ENCODE measurements around the gene TRAF1.

The TRAF1 gene

GRCh38 chr9:120889606-120890271, 36.9 kb downstream of the TRAF1 start:
- TF ChIP-seq CTCF (IDR thresholded peaks at IDR 0.05; ENCODE audit: low read depth, low read length, missing control alignments) = no peak
- no peak for DNase-seq (ENCODE audit: low read depth)
- H3K4me3 ChIP-seq (ENCODE audit: low read depth, low read length) = no peak overlapping the region

GRCh38 chr9:120888626-120889025, 38.0 kb downstream of the TRAF1 start:
- no peak for DNase-seq (ENCODE audit: low read depth)
- H3K4me3 ChIP-seq (ENCODE audit: low read depth, low read length) = no peak overlapping the region
- TF ChIP-seq CTCF (IDR thresholded peaks at IDR 0.05; ENCODE audit: low read depth, low read length, missing control alignments) = no peak

- no peak for DNase-seq (ENCODE audit: low read depth)
- TF ChIP-seq CTCF (IDR thresholded peaks at IDR 0.05; ENCODE audit: low read depth, low read length, missing control alignments) = no peak
- H3K4me3 ChIP-seq (ENCODE audit: low read depth, low read length) = no peak overlapping the region
Observed at GRCh38 chr9:120886490-120886967, 40.1 kb downstream of the TRAF1 start.

- DNase-seq (ENCODE audit: low read depth) = no peak
- H3K4me3 ChIP-seq (ENCODE audit: low read depth, low read length) = no peak overlapping the region
Observed at GRCh38 chr9:120885958-120886357, 40.6 kb downstream of the TRAF1 start.

GRCh38 chr9:120885457-120885856, 41.1 kb downstream of the TRAF1 start:
- no peak for DNase-seq (ENCODE audit: low read depth)
- TF ChIP-seq CTCF (IDR thresholded peaks at IDR 0.05; ENCODE audit: low read depth, low read length, missing control alignments) = no peak
- H3K4me3 ChIP-seq (ENCODE audit: low read depth, low read length) = no peak overlapping the region

More at GRCh38 chr9:120885958-120886357, 40.6 kb downstream of the TRAF1 start:
- no peak for TF ChIP-seq CTCF (IDR thresholded peaks at IDR 0.05; ENCODE audit: low read depth, low read length, missing control alignments)

GRCh38 chr9:120883608-120883996, 43.0 kb downstream of the TRAF1 start:
- no peak for TF ChIP-seq CTCF (IDR thresholded peaks at IDR 0.05; ENCODE audit: low read depth, low read length, missing control alignments)
- no peak for DNase-seq (ENCODE audit: low read depth)
- H3K4me3 ChIP-seq (ENCODE audit: low read depth, low read length) = no peak overlapping the region
